H9 (cell line): ENCODE data around the gene ANKRD7. TPM values are rescaled to one million over a fixed set of nuclear protein-coding genes. Genes with fewer than 3 reads are reported as not detected.

ENCODE experiments used
- DNase-seq: peaks from one replicate; pipeline ENCODE4 v3.0.0-alpha.2; 2017
- H2AFZ ChIP-seq: one replicate; pipeline ENCODE4 v1.6.1; 2013; ENCODE audit warnings: mild to moderate bottlenecking, low read length, control low read depth, moderate library complexity
- H2AK5ac ChIP-seq: 2 replicates; pipeline ENCODE4 v1.6.1; 2013; ENCODE audit warnings: low read length, control low read depth, mixed read lengths; ENCODE audit not compliant: insufficient read length
- H2BK120ac ChIP-seq: one replicate; pipeline ENCODE4 v1.6.1; 2013; ENCODE audit warnings: low read depth, mild to moderate bottlenecking, low read length, control low read depth, inconsistent platforms; ENCODE audit not compliant: poor library complexity, severe bottlenecking
- H2BK12ac ChIP-seq: 2 replicates; pipeline ENCODE4 v1.6.1; 2013; ENCODE audit warnings: low read length, control low read depth, mixed read lengths, low read depth; ENCODE audit not compliant: insufficient read length
- H2BK15ac ChIP-seq: 2 replicates; pipeline ENCODE4 v1.6.1; 2013; ENCODE audit warnings: low read depth, low read length, control low read depth
- H2BK20ac ChIP-seq: one replicate; pipeline ENCODE4 v1.6.1; 2013; ENCODE audit warnings: low read depth, mild to moderate bottlenecking, low read length, control low read depth, inconsistent platforms; ENCODE audit not compliant: poor library complexity, severe bottlenecking
- H2BK5ac ChIP-seq: 2 replicates; pipeline ENCODE4 v1.6.1; 2013; ENCODE audit warnings: low read length, control low read depth, mixed read lengths; ENCODE audit not compliant: insufficient read length
- H3K14ac ChIP-seq: 2 replicates; pipeline ENCODE4 v1.6.1; 2013; ENCODE audit warnings: low read length, control low read depth; ENCODE audit not compliant: insufficient read depth
- H3K18ac ChIP-seq: 2 replicates; pipeline ENCODE4 v1.6.1; 2013; ENCODE audit warnings: low read depth, mild to moderate bottlenecking, mixed read lengths, low read length, control low read depth; ENCODE audit not compliant: insufficient read length
- H3K23ac ChIP-seq: 2 replicates; pipeline ENCODE4 v1.6.1; 2013; ENCODE audit warnings: low read length, control low read depth, mixed read lengths, low read depth; ENCODE audit not compliant: insufficient read length
- H3K23me2 ChIP-seq: 2 replicates; pipeline ENCODE4 v1.6.1; 2013; ENCODE audit warnings: low read depth, mild to moderate bottlenecking, mixed read lengths, low read length, control low read depth; ENCODE audit not compliant: insufficient read length, poor library complexity, severe bottlenecking
- H3K27ac ChIP-seq: 2 replicates; pipeline ENCODE4 v1.5.1; 2013; ENCODE audit warnings: low read length, control low read depth, mixed read lengths, low read depth; ENCODE audit not compliant: insufficient read length
- H3K27me3 ChIP-seq: 2 replicates; pipeline ENCODE4 v1.6.1; 2013; ENCODE audit warnings: low read length, control low read depth, inconsistent platforms; ENCODE audit not compliant: insufficient read depth
- H3K4ac ChIP-seq: 2 replicates; pipeline ENCODE4 v1.6.1; 2013; ENCODE audit warnings: low read depth, mild to moderate bottlenecking, control low read depth, inconsistent platforms, low read length, moderate library complexity
- H3K4me1 ChIP-seq: 2 replicates; pipeline ENCODE4 v1.6.1; 2013; ENCODE audit warnings: low read length, control low read depth, inconsistent platforms; ENCODE audit not compliant: insufficient read depth
- H3K4me2 ChIP-seq: 2 replicates; pipeline ENCODE4 v1.6.1; 2013; ENCODE audit warnings: low read length, control low read depth, mixed read lengths; ENCODE audit not compliant: insufficient read length, insufficient read depth
- H3K56ac ChIP-seq: 2 replicates; pipeline ENCODE4 v1.6.1; 2013; ENCODE audit warnings: low read depth, mild to moderate bottlenecking, mixed read lengths, low read length, control low read depth; ENCODE audit not compliant: insufficient read length
- H3K79me1 ChIP-seq: 2 replicates; pipeline ENCODE4 v1.6.1; 2013; ENCODE audit warnings: low read depth, mild to moderate bottlenecking, moderate library complexity, low read length, control low read depth, inconsistent platforms; ENCODE audit not compliant: insufficient read depth, poor library complexity, severe bottlenecking
- H3K79me2 ChIP-seq: 2 replicates; pipeline ENCODE4 v1.6.1; 2013; ENCODE audit warnings: low read length, control low read depth, inconsistent platforms; ENCODE audit not compliant: insufficient read depth
- H3K9ac ChIP-seq: 2 replicates; pipeline ENCODE4 v1.6.1; 2013; ENCODE audit warnings: low read length, control low read depth, mixed read lengths; ENCODE audit not compliant: insufficient read length; ENCODE audit errors: extremely low read depth
- H3K9me3 ChIP-seq: one replicate; pipeline ENCODE4 v1.6.1; 2013; ENCODE audit warnings: low read depth, low read length, inconsistent platforms; ENCODE audit not compliant: control insufficient read depth
- H3T11ph ChIP-seq: one replicate; pipeline ENCODE4 v1.6.1; 2013; ENCODE audit warnings: mild to moderate bottlenecking, low read length, control low read depth, inconsistent platforms
- H4K20me1 ChIP-seq: one replicate; pipeline ENCODE4 v1.6.1; 2013; ENCODE audit not compliant: control insufficient read depth, insufficient read length, insufficient read depth
- H4K5ac ChIP-seq: 2 replicates; pipeline ENCODE4 v1.6.1; 2013; ENCODE audit warnings: low read depth, mild to moderate bottlenecking, mixed read lengths, low read length, control low read depth; ENCODE audit not compliant: insufficient read length
- H4K8ac ChIP-seq: replicated peaks from 2 replicates; pipeline ENCODE4 v1.6.1; 2013; ENCODE audit warnings: low read length, control low read depth, mixed read lengths, low read depth; ENCODE audit not compliant: insufficient read length
- H4K91ac ChIP-seq: 2 replicates; pipeline ENCODE4 v1.6.1; 2013; ENCODE audit warnings: low read depth, mild to moderate bottlenecking, moderate library complexity, mixed read lengths, low read length, control low read depth; ENCODE audit not compliant: insufficient read length
- H3K27ac Mint-ChIP-seq, 3 experiments: 2 replicates in 2 of 3; 3 replicates in 1 of 3; pipeline ENCODE4 v1.8.0; 2020 to 2021; ENCODE audit warnings: mixed read lengths in 3 of 3, mild to moderate bottlenecking in 1 of 3, moderate library complexity in 1 of 3
- H3K27me3 Mint-ChIP-seq: 2 replicates; pipeline ENCODE4 v1.8.0; 2021; ENCODE audit warnings: low read depth, mild to moderate bottlenecking, moderate library complexity, mixed read lengths
- H3K36me3 Mint-ChIP-seq, 3 experiments: 2 replicates in 2 of 3; 3 replicates in 1 of 3; pipeline ENCODE4 v1.8.0; 2020 to 2021; ENCODE audit warnings: low read depth in 3 of 3, mixed read lengths in 3 of 3; ENCODE audit not compliant: insufficient read depth in 1 of 3
- H3K4me1 Mint-ChIP-seq, 2 experiments: 2 replicates each; pipeline ENCODE4 v1.8.0; 2020; ENCODE audit warnings: mixed read lengths in 2 of 2
- H3K4me3 Mint-ChIP-seq, 2 experiments: 2 replicates in 1 of 2; 3 replicates in 1 of 2; pipeline ENCODE4 v1.8.0; 2020 to 2021; ENCODE audit warnings: mild to moderate bottlenecking in 2 of 2, mixed read lengths in 2 of 2, moderate library complexity in 1 of 2
- H3K9me3 Mint-ChIP-seq, 2 experiments: 2 replicates in 1 of 2; 3 replicates in 1 of 2; pipeline ENCODE4 v1.8.0; 2020; ENCODE audit warnings: mild to moderate bottlenecking in 2 of 2, mixed read lengths in 2 of 2, moderate library complexity in 1 of 2
- CTCF ChIP-seq: fragments of 200-600 bp; sonication (generic); conservative IDR thresholded peaks from 3 replicates; pipeline ENCODE4 v1.8.0; 2021; ENCODE audit warnings: antibody characterized with exemption, mild to moderate bottlenecking
- WGBS: extraction: QIAGEN DNeasy Blood & Tissue Kit; methylation state at CpG from one replicate; pipeline ENCODE4 v1.1.7; 2013; ENCODE audit warnings: missing lambda C conversion rate, low lambda C conversion rate, mixed read lengths; ENCODE audit not compliant: insufficient read length; ENCODE audit errors: extremely low coverage; 5-methylcytosine and 5-hydroxymethylcytosine counted together
- total RNA-seq: library from RNA; stranded (reverse); gene quantifications from 2 replicates; pipeline ENCODE4 v1.2.1, GENCODE V29; 2021

ANKRD7 gene
- total RNA-seq, 1 experiment from 2014 or later: not detected

GRCh38 chr7:118184565-118184940 lies 40.0 kb upstream of the ANKRD7 start:
- Histone ChIP-seq H3T11ph (no peak overlapping the region), H2AFZ (no peak overlapping the region), H4K20me1 (no peaks in the 10 kb centered on the region), H3K9me3 (no peaks in the 10 kb centered on the region), H2BK12ac (no peak overlapping the region), H3K27me3 (no peaks in the 10 kb centered on the region), H2BK20ac (no peak overlapping the region), H2BK5ac (no peak overlapping the region), H3K4me2 (peak overlapping the region; percentile 77), H3K18ac (no peak overlapping the region), H2BK120ac (no peak overlapping the region), H3K14ac (peak overlapping the region; percentile 93; the same call in 1 of the 2 replicates), H4K91ac (no peak overlapping the region), H3K23me2 (peaks cover 6% of the 10 kb centered on the region), H3K4me1 (no peaks in the 10 kb centered on the region), H3K27ac (no peak overlapping the region), H3K56ac (no peak overlapping the region), H4K8ac (no peak overlapping the region), H3K79me1 (no peaks in the 10 kb centered on the region), H4K5ac (no peak overlapping the region), H3K9ac (peak overlapping the region; percentile 98), H3K23ac (no peak overlapping the region), H2AK5ac (no peak overlapping the region), H2BK15ac (no peak overlapping the region), H3K79me2 (peaks cover 13% of the 10 kb centered on the region; the same call in 1 of the 2 replicates), H3K4ac (no peak overlapping the region)
- no peaks in the 10 kb centered on the region; a peak in 2 of 5 replicates for H3K9me3 Mint-ChIP-seq
- no peak for TF ChIP-seq CTCF
- no peak for DNase-seq
- H3K27me3 Mint-ChIP-seq: peaks cover 4% of the 10 kb centered on the region; the same call in 1 of the 2 replicates
- WGBS: no CpG with 5 or more reads among the region's 10 CpGs
- peak overlapping the region; percentile 94 to 98 (median 97) for H3K27ac Mint-ChIP-seq
- peak overlapping the region; percentile 93 to 94 for H3K4me3 Mint-ChIP-seq
- H3K4me1 Mint-ChIP-seq: peaks cover 13 to 22% of the 10 kb centered on the region in 2 experiments
- H3K36me3 Mint-ChIP-seq: peaks cover 14 to 42% (median 38%) of the 10 kb centered on the region in 3 experiments
